A673 (cell line): ENCODE data around the gene KANSL1. TPM values are rescaled to one million over a fixed set of nuclear protein-coding genes. Genes with fewer than 3 reads are reported as not detected.
A peak's percentile ranks its signal among the peaks of the same experiment; 100 is the strongest.

Experiments used
- BruUV-seq: library from RNA; stranded (reverse); fragments of 400-500 nt; replicated peaks from 2 replicates; lab custom pipeline; 2021; lab: Mats Ljungman, UMichigan
- CTCF ChIA-PET: fragments of 300-600 bp; sonication (Branson Sonifier 250); formaldehyde crosslinking; loops from one replicate; lab custom pipeline; 2022; ENCODE audit warnings: antibody characterized with exemption; lab: Charles Lee
- POLR2A ChIA-PET: fragments of 300-600 bp; sonication (Branson Sonifier 250); formaldehyde crosslinking; loops from one replicate; lab custom pipeline; 2022; ENCODE audit warnings: antibody characterized with exemption; ENCODE audit not compliant: low non-redundant PET; lab: Charles Lee
- DNase-seq: peaks from one replicate; pipeline ENCODE4 v3.0.0-alpha.2; 2015; ENCODE audit warnings: low spot score
- H3K27ac ChIP-seq: fragments of 200-600 bp; sonication (generic); 2 replicates; pipeline ENCODE4 v1.5.1; 2016; ENCODE audit warnings: mixed run types, low read depth, mild to moderate bottlenecking, mixed read lengths, antibody characterized with exemption, low read length; ENCODE audit not compliant: poor library complexity, severe bottlenecking
- H3K27me3 ChIP-seq: fragments of 200-600 bp; sonication (generic); replicated peaks from 2 replicates; pipeline ENCODE4 v1.6.1; 2017; ENCODE audit warnings: mixed run types, low read depth, mild to moderate bottlenecking, mixed read lengths, antibody characterized with exemption, low read length; ENCODE audit not compliant: insufficient read depth, poor library complexity
- H3K36me3 ChIP-seq: fragments of 200-600 bp; sonication (generic); 2 replicates; pipeline ENCODE4 v1.6.1; 2016; ENCODE audit warnings: mixed run types, mild to moderate bottlenecking, mixed read lengths, antibody characterized with exemption, low read length; ENCODE audit not compliant: insufficient read depth, poor library complexity, severe bottlenecking
- H3K4me1 ChIP-seq: fragments of 200-600 bp; sonication (generic); 2 replicates; pipeline ENCODE4 v1.6.1; 2017; ENCODE audit warnings: mixed run types, mild to moderate bottlenecking, mixed read lengths, antibody characterized with exemption, low read length; ENCODE audit not compliant: insufficient read depth, poor library complexity, severe bottlenecking
- H3K4me3 ChIP-seq: fragments of 200-600 bp; sonication (generic); 2 replicates; pipeline ENCODE4 v1.5.1; 2016; ENCODE audit warnings: low read depth, mixed run types, mild to moderate bottlenecking, mixed read lengths, low read length; ENCODE audit not compliant: poor library complexity, severe bottlenecking
- H3K9me3 ChIP-seq: fragments of 200-600 bp; sonication (generic); 2 replicates; pipeline ENCODE4 v1.6.1; 2016; ENCODE audit warnings: mixed run types, low read depth, mild to moderate bottlenecking, mixed read lengths, antibody characterized with exemption, low read length; ENCODE audit not compliant: poor library complexity, severe bottlenecking
- CTCF ChIP-seq: fragments of 300-800, 200-600 bp; sonication (generic); conservative IDR thresholded peaks from 2 replicates; pipeline ENCODE4 v1.5.1; 2017; ENCODE audit warnings: low read depth, mild to moderate bottlenecking, antibody characterized with exemption, low read length, moderate library complexity, mixed read lengths
- EZH2 ChIP-seq: fragments of 200-600 bp; sonication (generic); IDR thresholded peaks from 2 replicates; pipeline ENCODE4 v1.6.1; 2017; ENCODE audit warnings: borderline replicate concordance, low read depth, mild to moderate bottlenecking, mixed read lengths, antibody characterized with exemption, low read length; ENCODE audit not compliant: poor library complexity, severe bottlenecking
- intact Hi-C: fragments of 100-400 bp; cut with micrococcal nuclease; formaldehyde crosslinking; loops from one replicate; pipeline ENCODE4 v1.10.0; 2022; ENCODE audit not compliant: unreplicated experiment
- total RNA-seq: library from RNA; stranded (reverse); gene quantifications from 2 replicates; pipeline ENCODE4 v1.2.3, GENCODE V29; 2021

The KANSL1 gene
- total RNA-seq, 1 experiment from 2014 or later, result 64.9 TPM

GRCh38 chr17:46197530-46197929 lies 4.3 kb upstream of the KANSL1 start:
- BruUV-seq, result no TSS peak
- intact Hi-C loops, result loop anchor here (10.0 kb wide), 1 partner anchor 153 kb away; no protein-coding TSS in a partner anchor
- peaks cover 9% of the 10 kb centered on the region for H3K4me1 ChIP-seq
- no peaks in the 10 kb centered on the region for H3K9me3 ChIP-seq
- CTCF ChIA-PET, result no interaction called here
- H3K36me3 ChIP-seq, result no peaks in the 10 kb centered on the region
- TF ChIP-seq CTCF, result no peak
- H3K27ac ChIP-seq, result no peak overlapping the region
- H3K4me3 ChIP-seq, result no peak overlapping the region
- POLR2A ChIA-PET, result no interaction called here
- no peaks in the 10 kb centered on the region for H3K27me3 ChIP-seq
- DNase-seq, result no peak

DNA sequence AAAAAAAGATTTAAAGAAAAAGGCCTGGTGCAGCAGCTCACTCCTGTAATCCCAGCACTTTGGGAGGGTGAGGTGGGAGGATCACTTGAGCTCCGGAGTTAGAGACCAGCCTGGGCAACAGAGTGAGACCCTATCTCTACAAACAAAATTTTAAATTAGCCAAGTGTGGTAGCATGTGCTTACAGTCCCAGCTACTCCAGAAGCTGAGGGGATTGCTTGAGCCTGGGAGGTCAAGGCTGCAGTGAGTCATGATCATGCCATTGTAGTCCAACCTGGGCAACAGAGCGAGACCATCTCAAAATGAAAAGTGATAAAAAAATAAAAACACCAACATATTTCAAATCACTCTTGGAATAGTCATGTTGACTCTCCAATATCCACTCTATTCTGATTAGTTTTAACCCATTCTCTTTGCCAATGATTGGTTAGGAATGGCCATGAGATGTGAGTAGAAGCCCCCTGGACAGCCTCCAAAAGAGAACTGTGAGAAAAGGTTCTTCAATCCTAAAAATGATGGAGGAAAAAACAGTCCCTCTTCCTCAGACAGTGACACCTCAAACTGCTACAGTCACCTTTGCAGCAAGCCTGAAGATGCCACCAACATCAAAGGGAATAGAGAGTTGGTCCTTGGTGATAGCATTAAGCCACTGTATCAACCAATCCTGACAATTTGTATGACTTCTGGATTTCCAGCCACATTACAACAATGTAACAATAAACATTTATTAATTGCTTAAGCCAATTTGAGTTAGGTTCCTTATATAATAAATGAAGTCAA lies 2.9 kb upstream of the KANSL1 start:
- intact Hi-C loops, result loop anchor here (2.0 to 10.0 kb wide), 2 partner anchors 17 to 151 kb away; no protein-coding TSS in a partner anchor
- POLR2A ChIA-PET, result no interaction called here

DNA sequence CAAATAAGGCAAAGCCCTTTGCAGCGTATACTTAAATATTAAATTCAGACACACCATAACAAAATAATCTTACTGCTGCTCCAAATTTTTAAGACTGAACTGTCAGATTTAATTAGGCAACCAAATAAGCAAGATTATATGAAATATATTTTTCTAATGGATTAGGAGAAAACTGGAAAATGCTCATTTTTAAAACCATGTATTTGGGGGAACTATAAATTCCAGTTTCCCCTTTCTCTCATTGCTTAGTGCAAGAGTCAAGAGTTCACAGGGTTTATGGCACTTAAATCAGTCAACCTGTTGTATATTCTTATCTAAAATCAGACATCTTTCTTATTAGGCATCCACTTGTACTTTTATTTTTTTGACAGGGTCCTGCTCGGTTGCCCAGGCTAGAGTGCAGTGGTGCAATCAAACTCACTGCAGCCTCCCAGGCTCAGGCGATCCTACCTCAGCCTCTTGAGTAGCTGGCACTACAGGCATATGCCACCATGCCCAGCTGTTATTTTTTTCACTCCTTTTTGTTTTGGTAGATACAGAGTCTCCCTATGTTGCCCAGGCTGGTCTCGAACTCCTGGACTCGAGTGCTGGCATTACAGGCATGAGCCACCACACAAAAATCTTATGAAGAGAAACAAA lies 2.1 kb upstream of the KANSL1 start:
- BruUV-seq, result no TSS peak
- Histone ChIP-seq H3K27ac (peak overlapping the region; percentile 10), H3K27me3 (no peaks in the 10 kb centered on the region), H3K4me1 (peaks cover 15% of the 10 kb centered on the region), H3K36me3 (no peaks in the 10 kb centered on the region), H3K9me3 (no peaks in the 10 kb centered on the region), H3K4me3 (no peak overlapping the region)
- TF ChIP-seq EZH2, result no peak
- TF ChIP-seq CTCF, result no peak
- intact Hi-C loops, result loop anchor here (2.0 to 10.0 kb wide), 2 partner anchors 17 to 151 kb away; no protein-coding TSS in a partner anchor
- ChIA-PET CTCF (no interaction called here), POLR2A (no interaction called here)
- no peak for DNase-seq

More for the DNA sequence above, 2.9 kb upstream of the KANSL1 start:
- H3K9me3 ChIP-seq, result no peaks in the 10 kb centered on the region
- peaks cover 9% of the 10 kb centered on the region for H3K4me1 ChIP-seq
- DNase-seq, result no peak
- H3K36me3 ChIP-seq, result no peaks in the 10 kb centered on the region
- CTCF ChIA-PET, result no interaction called here
- H3K27me3 ChIP-seq, result no peaks in the 10 kb centered on the region
- BruUV-seq, result no TSS peak
- no peak overlapping the region for H3K4me3 ChIP-seq
- no peak overlapping the region for H3K27ac ChIP-seq
- TF ChIP-seq EZH2, result no peak
- no peak for TF ChIP-seq CTCF
